Caki2 (cell line): ENCODE measurements around the gene CRISPLD2. TPM values are rescaled to one million over a fixed set of nuclear protein-coding genes. Genes with fewer than 3 reads are reported as not detected.
"Not testable (repeated sequence)": the region's sequence is repeated elsewhere in the genome, so short reads cannot be mapped to it uniquely, and the experiment has no call there.

Experiments
- DNase-seq: peaks from one replicate; pipeline ENCODE4 v3.0.0-alpha.2; 2015; ENCODE audit warnings: low read depth
- in situ Hi-C: cut with HindIII; loops from 2 replicates; pipeline ENCODE4 v1.10.0; 2016; ENCODE audit warnings: low sequenced_read_pairs, low pct_unique_long_range_greater_than_20kb, mixed read lengths
- total RNA-seq: library from RNA; depleted of rRNA; stranded (reverse); fragments of >200 nt; shearing (Covaris generic); gene quantifications from 2 replicates; pipeline ENCODE4 v1.2.3, GENCODE V29; 2014; ENCODE audit warnings: low replicate concordance

The CRISPLD2 gene
- total RNA-seq, 1 experiment from 2014 or later: 5.1 TPM

GRCh38 chr16:84847564-84848355 lies 28.0 kb downstream of the CRISPLD2 start:
- DNase-seq: peak; percentile 81
- in situ Hi-C loops: no loop called here

GRCh38 chr16:84848986-84849634 lies 29.3 kb downstream of the CRISPLD2 start:
- in situ Hi-C loops: no loop called here
- DNase-seq: no peak

- in situ Hi-C loops: no loop called here
Measured at GRCh38 chr16:84849751-84850150, 30.0 kb downstream of the CRISPLD2 start.

GRCh38 chr16:84850714-84851113 lies 30.9 kb downstream of the CRISPLD2 start:
- no peak for DNase-seq
- in situ Hi-C loops: no loop called here

More at GRCh38 chr16:84849751-84850150, 30.0 kb downstream of the CRISPLD2 start:
- DNase-seq: no peak

- in situ Hi-C loops: no loop called here
- DNase-seq: peak; percentile 100
Measured at GRCh38 chr16:84851192-84852127, 31.7 kb downstream of the CRISPLD2 start.

- DNase-seq: no peak
- in situ Hi-C loops: no loop called here
Measured at GRCh38 chr16:84853534-84853933, 33.7 kb downstream of the CRISPLD2 start.

- in situ Hi-C loops: no loop called here
- DNase-seq: no peak
Measured at GRCh38 chr16:84854759-84855158, 35.0 kb downstream of the CRISPLD2 start.

GRCh38 chr16:84855435-84856202 lies 35.8 kb downstream of the CRISPLD2 start:
- in situ Hi-C loops, DNase-seq: not testable (repeated sequence)

- DNase-seq, in situ Hi-C loops: not testable (repeated sequence)
Measured at GRCh38 chr16:84856203-84856581, 36.4 kb downstream of the CRISPLD2 start.

- DNase-seq, in situ Hi-C loops: not testable (repeated sequence)
Measured at GRCh38 chr16:84856811-84857210, 37.0 kb downstream of the CRISPLD2 start.

GRCh38 chr16:84859681-84860080 lies 39.9 kb downstream of the CRISPLD2 start:
- in situ Hi-C loops: no loop called here
- DNase-seq: no peak

GRCh38 chr16:84860383-84860782 lies 40.6 kb downstream of the CRISPLD2 start:
- in situ Hi-C loops: no loop called here
- DNase-seq: no peak

GRCh38 chr16:84861671-84862070 lies 41.9 kb downstream of the CRISPLD2 start:
- in situ Hi-C loops: no loop called here
- no peak for DNase-seq

GRCh38 chr16:84862804-84863480 lies 43.2 kb downstream of the CRISPLD2 start:
- in situ Hi-C loops: no loop called here
- no peak for DNase-seq

GRCh38 chr16:84863481-84863814 lies 43.7 kb downstream of the CRISPLD2 start:
- no peak for DNase-seq
- in situ Hi-C loops: no loop called here

- in situ Hi-C loops: no loop called here
- no peak for DNase-seq
Measured at GRCh38 chr16:84864326-84864955, 44.7 kb downstream of the CRISPLD2 start.

GRCh38 chr16:84867696-84868095 lies 47.9 kb downstream of the CRISPLD2 start:
- in situ Hi-C loops: no loop called here
- DNase-seq: no peak
